ENCODE data around the gene ZDHHC11.
"Not testable (repeated sequence)": the region's sequence is repeated elsewhere in the genome, so short reads cannot be mapped to it uniquely, and the experiment has no call there.

The ZDHHC11 gene

GRCh38 chr5:758698-759053 lies 92.1 kb downstream of the ZDHHC11 start:
- DNase-seq: no peak

- peak; percentile 9 to 35 for DNase-seq
These were observed 92.7 kb downstream of the ZDHHC11 start for GRCh38 chr5:757931-758697.

- DNase-seq: no peak
These were observed 93.3 kb downstream of the ZDHHC11 start for GRCh38 chr5:757346-757930.

DNA sequence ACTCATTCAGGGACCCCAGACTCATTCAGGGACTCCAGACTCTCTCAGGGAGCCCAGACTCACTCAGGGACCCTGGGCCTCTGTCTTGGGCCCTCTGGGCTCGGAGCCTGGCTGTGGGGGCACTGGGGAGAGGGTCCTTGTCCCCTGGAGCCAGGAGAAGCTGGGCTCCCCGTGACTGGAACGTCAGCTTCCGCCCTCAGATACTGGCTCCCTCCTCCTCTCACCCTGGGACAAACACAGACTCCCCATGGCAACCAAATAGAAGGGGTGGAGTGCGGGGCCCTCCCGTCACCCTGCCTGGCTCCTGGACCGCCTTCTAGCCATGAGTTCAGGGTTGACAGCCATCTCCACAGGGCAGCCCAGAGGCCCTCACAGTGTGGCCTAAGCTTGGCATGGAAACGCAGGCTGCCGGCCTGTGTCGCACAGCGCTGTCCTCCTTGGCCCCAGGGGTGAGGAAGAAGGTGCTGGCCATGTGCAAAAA lies 93.9 kb downstream of the ZDHHC11 start:
- DNase-seq: peak in 1 of 2 donors; percentile 31

DNA sequence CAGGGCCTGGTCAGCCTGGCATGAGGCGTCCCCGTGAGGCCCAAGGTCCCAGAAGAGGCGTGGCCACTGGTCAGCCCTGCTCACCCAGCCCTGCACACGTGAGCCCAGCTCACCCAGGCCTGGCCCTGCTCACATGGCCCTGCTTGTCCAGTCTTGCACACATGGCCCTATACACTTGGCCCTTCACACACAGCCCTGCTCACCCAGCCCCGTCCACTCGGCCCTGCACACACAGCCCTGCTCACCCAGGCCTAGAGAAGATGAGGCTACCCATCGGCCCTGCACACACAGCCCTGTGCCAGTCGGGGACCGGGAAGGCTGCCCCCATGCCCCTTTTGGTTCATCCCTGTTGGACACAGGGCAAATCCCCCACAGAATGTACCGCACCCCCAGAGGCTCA lies 94.6 kb downstream of the ZDHHC11 start:
- DNase-seq: no peak

DNA sequence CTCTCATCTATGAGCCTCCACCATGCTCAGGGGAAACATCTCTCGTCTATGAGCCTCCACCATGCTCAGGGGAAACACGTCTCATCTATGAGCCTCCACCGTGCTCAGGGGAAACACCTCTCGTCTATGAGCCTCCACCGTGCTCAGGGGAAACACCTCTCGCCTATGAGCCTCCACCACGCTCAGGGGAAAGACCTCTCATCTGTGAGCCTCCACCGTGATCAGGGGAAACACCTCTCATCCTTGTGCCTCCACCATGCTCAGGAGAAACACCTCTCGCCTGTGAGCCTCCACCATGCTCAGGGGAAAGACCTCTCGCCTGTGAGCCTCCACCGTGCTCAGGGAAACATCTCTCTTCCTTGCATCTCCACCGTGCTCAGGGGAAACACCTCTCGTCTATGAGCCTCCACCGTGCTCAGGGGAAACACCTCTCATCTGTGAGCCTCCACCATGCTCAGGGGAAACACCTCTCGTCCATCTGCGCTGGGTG lies 96.6 kb downstream of the ZDHHC11 start:
- DNase-seq: not testable (repeated sequence)

GRCh38 chr5:753567-754142 lies 97.1 kb downstream of the ZDHHC11 start:
- DNase-seq: not testable (repeated sequence)

DNA sequence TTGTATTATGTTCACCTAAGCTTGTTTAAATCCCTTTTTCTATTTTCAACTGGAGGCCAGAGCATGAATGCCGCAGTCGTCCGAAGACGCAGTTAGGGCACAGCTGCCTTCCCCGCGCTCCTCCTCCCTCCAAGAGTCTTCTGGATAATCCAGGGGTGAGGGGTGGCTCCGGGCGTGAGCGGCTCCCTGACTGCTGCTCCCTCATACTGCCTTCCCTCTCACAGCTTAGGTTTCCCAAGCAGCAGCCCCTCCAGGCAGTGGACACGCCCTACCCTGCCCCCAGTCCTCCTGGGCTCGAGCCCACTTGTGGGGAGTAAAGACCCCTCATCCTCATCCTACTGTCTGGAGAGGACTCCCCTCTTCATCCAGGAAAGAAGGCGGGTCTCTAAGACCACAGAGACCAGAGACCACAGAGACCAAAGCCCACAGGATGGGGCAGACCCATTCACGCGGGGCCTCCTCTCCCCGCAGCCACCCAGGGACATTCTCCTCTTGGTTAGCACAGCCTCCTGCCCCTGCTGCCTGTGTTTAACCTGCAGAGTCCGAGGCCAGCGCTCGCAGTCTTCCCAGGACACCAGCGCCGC lies 98.2 kb downstream of the ZDHHC11 start:
- DNase-seq: not testable (repeated sequence)

- not testable (repeated sequence) for DNase-seq
These were observed 98.8 kb downstream of the ZDHHC11 start for GRCh38 chr5:751992-752391.

GRCh38 chr5:751496-751895 lies 99.3 kb downstream of the ZDHHC11 start:
- DNase-seq: no peak

DNA sequence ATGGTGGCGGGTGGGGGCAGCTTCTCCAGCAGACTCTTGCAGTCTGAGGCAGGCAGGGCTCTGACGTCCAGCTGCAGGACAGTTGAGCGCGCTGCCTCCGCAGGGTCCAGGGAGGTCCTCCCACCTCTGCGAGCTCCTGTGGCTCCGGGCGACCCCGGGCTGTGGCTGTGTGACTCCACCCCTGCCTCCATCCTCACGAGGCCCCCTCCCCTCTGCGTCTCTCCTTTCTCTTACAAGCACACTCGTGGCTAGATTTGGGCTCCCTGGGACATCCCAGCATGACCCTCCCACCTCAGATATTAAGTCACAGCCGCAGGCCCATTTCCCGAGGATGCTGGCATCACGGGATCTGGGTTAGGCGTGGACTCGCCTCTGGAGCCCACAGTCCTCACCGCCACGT lies 100.6 kb downstream of the ZDHHC11 start:
- DNase-seq: not testable (repeated sequence)

DNA sequence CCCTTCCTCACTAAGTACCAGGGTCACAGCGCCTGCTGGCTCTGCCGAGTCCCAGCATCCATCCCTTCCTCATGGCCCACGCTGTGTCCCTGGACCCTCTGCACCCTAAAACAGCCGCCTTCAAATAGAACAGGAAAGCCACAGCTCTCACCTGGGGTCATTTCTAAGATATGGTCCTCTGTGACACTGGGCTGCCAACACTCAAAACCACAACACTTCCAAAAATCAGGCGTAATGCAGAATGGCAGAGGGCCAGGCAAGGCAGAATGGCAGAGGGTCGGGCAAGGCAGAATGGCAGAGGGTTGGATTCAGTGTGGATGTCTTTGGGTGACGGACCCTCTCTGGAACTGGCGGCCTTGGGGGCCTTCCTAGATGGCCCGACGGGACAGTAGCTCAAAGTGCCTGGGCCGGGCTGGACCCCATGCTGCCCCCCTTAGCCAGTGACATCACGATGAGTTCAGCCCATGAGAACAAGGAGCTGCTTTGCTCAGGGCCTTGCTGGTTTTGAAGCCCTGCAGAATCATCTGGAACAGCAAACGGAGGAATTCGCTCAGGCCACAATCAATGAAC lies 101.6 kb downstream of the ZDHHC11 start:
- no peak for DNase-seq

DNA sequence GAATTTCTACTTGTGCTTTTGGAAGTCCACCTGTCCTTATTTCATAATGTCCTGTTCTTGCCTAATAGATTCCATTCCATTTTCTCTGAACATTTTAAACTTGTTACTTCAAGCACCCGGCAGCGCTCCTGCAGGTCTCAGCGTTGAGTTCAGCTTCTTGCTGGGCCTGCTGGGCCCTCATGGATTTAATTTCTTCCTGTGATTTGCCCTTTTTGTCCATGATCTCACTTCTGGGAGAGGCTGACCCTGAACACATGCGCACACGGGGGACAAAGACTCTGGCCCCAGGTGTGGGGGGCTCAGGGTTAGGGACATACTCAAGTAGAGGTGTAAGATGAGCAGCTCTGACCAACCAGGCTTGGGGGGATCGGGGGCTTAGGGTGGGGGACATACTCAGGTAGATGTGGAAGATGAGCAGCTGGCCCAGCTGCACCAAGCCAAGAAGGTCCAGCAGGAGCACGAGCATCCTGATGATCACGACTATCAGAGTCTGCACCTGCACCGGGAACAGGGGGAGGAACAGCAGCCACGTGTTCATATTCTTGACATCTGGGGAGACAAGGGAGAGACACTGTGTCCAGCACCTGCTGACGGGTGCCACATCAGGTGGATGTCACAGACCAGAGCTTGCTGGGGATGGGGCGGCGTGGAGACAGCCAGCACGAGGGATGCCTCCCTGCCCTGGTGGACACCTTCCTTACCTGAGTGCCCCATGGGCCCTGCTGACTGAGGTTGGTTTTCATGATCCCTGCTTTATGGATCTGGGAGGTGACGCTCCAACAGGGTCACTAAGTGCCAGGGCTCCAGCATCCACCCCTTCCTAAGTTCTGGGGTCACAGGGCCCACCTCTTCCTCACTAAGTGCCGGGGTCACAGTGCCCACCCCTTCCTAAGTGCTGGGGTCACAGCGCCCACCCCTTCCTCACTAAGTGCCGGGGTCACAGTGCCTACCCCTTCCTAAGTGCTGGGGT lies 102.5 kb downstream of the ZDHHC11 start:
- DNase-seq: not testable (repeated sequence)

DNA sequence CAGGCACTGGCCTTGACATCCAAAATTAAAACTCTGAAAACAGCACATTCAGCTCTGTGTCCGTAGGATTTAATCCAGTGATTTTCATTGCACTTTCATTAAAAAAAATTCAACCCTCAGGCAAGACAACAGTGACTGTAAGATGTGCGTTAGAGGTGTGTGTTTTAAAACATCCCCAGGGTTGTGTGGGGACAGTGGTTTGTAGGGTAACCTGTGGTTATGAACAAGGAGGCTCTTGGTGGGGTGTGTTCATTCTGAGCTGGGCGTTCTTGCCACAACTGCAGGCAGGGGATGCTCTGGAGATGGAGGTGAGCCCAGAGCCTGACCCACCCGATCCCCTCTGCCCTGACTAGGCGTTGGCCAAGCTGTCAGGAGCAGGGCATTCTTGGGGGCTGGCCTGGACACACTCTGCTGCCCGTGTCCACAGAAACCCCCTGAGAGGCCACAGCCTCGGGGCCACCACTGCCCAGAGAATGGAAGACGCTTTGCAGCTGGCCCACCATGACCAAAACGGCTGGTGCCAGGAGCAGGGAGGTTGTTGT lies 103.4 kb downstream of the ZDHHC11 start:
- DNase-seq: not testable (repeated sequence)

GRCh38 chr5:746258-746761 lies 104.5 kb downstream of the ZDHHC11 start:
- DNase-seq: no peak

Measured in CD4-positive, alpha-beta T cell treated with Interleukin-1 beta for 1 hour (primary cell).